Esophagus squamous epithelium (tissue), 5 donors: ENCODE data around the gene THSD8. TPM values are rescaled to one million over a fixed set of nuclear protein-coding genes. Genes with fewer than 3 reads are reported as not detected.
A peak's percentile ranks its signal among the peaks of the same experiment; 100 is the strongest.

Experiments
- DNase-seq: peaks from one replicate; lab custom pipeline; 2025; lab: John Stamatoyannopoulos, UW
- H3K27ac ChIP-seq, 4 donors: fragments of 200-600 bp; sonication (generic); one replicate each; pipeline ENCODE4 v1.5.1; 2016 to 2019; ENCODE audit warnings: mild to moderate bottlenecking in 1 of 4
- H3K27me3 ChIP-seq, 4 donors: fragments of 200-600 bp; sonication (generic); 1 replicate in 3 of 4; 2 replicates in 1 of 4; pipeline versions ENCODE4 v1.5.1 to v1.6.0; 2017 to 2021; ENCODE audit warnings: antibody characterized with exemption in 1 of 4
- H3K36me3 ChIP-seq, 3 donors: fragments of 200-600 bp; sonication (generic); one replicate each; pipeline ENCODE4 v1.5.1; 2016 to 2019
- H3K4me1 ChIP-seq, 3 donors: fragments of 200-600 bp; sonication (generic); one replicate each; pipeline ENCODE4 v1.5.1; 2017 to 2019
- H3K4me3 ChIP-seq, 4 donors: fragments of 200-600 bp; sonication (generic); 1 replicate in 3 of 4; 2 replicates in 1 of 4; pipeline ENCODE4 v1.5.1; 2016 to 2019; ENCODE audit warnings: mild to moderate bottlenecking in 2 of 4, moderate library complexity in 1 of 4
- H3K9me3 ChIP-seq, 3 donors: fragments of 200-600 bp; sonication (generic); one replicate each; pipeline ENCODE4 v1.5.1; 2016 to 2019
- CTCF ChIP-seq, 6 experiments: fragments of 450-650 bp in 4 of 6; fragments of 200-600 bp in 2 of 6; sonication (generic) in 2 of 6; IDR thresholded peaks; one replicate each; pipeline ENCODE4 v1.5.1; 2016 to 2019; ENCODE audit warnings: antibody characterized with exemption in 6 of 6, mild to moderate bottlenecking in 4 of 6, moderate library complexity in 4 of 6
- POLR2A ChIP-seq, 4 donors: fragments of 450-650 bp; IDR thresholded peaks; one replicate each; pipeline ENCODE4 v1.6.1; 2017; ENCODE audit warnings: antibody characterized with exemption in 4 of 4, mild to moderate bottlenecking in 4 of 4, moderate library complexity in 3 of 4
- WGBS, 2 donors: methylation state at CpG; one replicate each; pipeline ENCODE4 v1.1.5; 2018; 5-methylcytosine and 5-hydroxymethylcytosine counted together
- intact Hi-C: fragments of 100-400 bp; cut with DNase I; formaldehyde crosslinking; loops from one replicate; pipeline ENCODE4 v1.15.0; 2022
- total RNA-seq, 4 donors: library from RNA; depleted of rRNA; stranded (reverse); fragments of >200 nt; gene quantifications; one replicate each; pipeline ENCODE4 v1.1.0, GENCODE V29; 2016
- donor health status: DM: yes; HTN: yes; CAD: no.

Gene THSD8
- total RNA-seq, 4 donors from 2014 or later: not detected

GRCh38 chr19:12838886-12839756 is 37.3 kb downstream of the THSD8 start:
- Histone ChIP-seq H3K27ac (no peak overlapping the region), H3K4me1 (peaks cover 14 to 53% (median 15%) of the 10 kb centered on the region in 3 donors), H3K9me3 (no peaks in the 10 kb centered on the region), H3K27me3 (peaks cover 14 to 100% (median 33%) of the 10 kb centered on the region in 4 donors), H3K4me3 (peak overlapping the region in 3 of 4 donors; percentile 17 to 60 (median 42)), H3K36me3 (no peaks in the 10 kb centered on the region)
- 45 to 49% methylated on average over 6 to 8 of the region's 21 CpGs for WGBS, 2 donors
- intact Hi-C loops: no loop called here
- no peak for TF ChIP-seq CTCF (IDR thresholded peaks at IDR 0.05)
- TF ChIP-seq POLR2A (IDR thresholded peaks at IDR 0.05): no peak
- no peak for DNase-seq

GRCh38 chr19:12840091-12841079 is 38.5 kb downstream of the THSD8 start:
- Histone ChIP-seq H3K9me3 (no peaks in the 10 kb centered on the region), H3K4me3 (peak overlapping the region in 3 of 4 donors; percentile 9 to 44 (median 14)), H3K27ac (no peak overlapping the region), H3K36me3 (no peaks in the 10 kb centered on the region), H3K27me3 (peaks cover 2 to 100% (median 21%) of the 10 kb centered on the region in 4 donors), H3K4me1 (peaks cover 12 to 40% (median 12%) of the 10 kb centered on the region in 3 donors)
- DNase-seq: no peak
- TF ChIP-seq POLR2A (IDR thresholded peaks at IDR 0.05) (no peak), CTCF (IDR thresholded peaks at IDR 0.05) (no peak)
- 18 to 25% methylated on average over 27 of the region's 43 CpGs for WGBS, 2 donors
- intact Hi-C loops: loop anchor here (5.0 kb wide), 1 partner anchor 68 kb away; no protein-coding TSS in a partner anchor

GRCh38 chr19:12841094-12841493 is 39.2 kb downstream of the THSD8 start:
- Histone ChIP-seq H3K27me3 (peaks cover 0 to 100% (median 18%) of the 10 kb centered on the region in 4 donors), H3K4me1 (peaks cover 12 to 33% (median 12%) of the 10 kb centered on the region in 3 donors), H3K36me3 (no peaks in the 10 kb centered on the region), H3K27ac (no peak overlapping the region), H3K4me3 (peak overlapping the region in 3 of 4 donors; percentile 9 to 44 (median 14)), H3K9me3 (no peaks in the 10 kb centered on the region)
- intact Hi-C loops: loop anchor here (5.0 kb wide), 1 partner anchor 69 kb away; no protein-coding TSS in a partner anchor
- 6 to 13% methylated on average over 4 to 6 of the region's 29 CpGs for WGBS, 2 donors
- DNase-seq: no peak
- TF ChIP-seq CTCF (IDR thresholded peaks at IDR 0.05): no peak
- no peak for TF ChIP-seq POLR2A (IDR thresholded peaks at IDR 0.05)

GRCh38 chr19:12842511-12842910 is 40.6 kb downstream of the THSD8 start:
- peaks cover 12 to 35% (median 17%) of the 10 kb centered on the region in 3 donors for H3K4me1 ChIP-seq
- no peak overlapping the region for H3K4me3 ChIP-seq
- no peaks in the 10 kb centered on the region for H3K36me3 ChIP-seq
- TF ChIP-seq POLR2A (IDR thresholded peaks at IDR 0.05): no peak
- no peak for TF ChIP-seq CTCF (IDR thresholded peaks at IDR 0.05)
- DNase-seq: no peak
- no peaks in the 10 kb centered on the region for H3K9me3 ChIP-seq
- intact Hi-C loops: loop anchor here (5.0 kb wide), 1 partner anchor 70 kb away; no protein-coding TSS in a partner anchor
- WGBS, 2 donors: 79 to 81% methylated on average over 13 to 18 of the region's 18 CpGs
- H3K27me3 ChIP-seq: peaks cover 0 to 97% (median 19%) of the 10 kb centered on the region in 4 donors
- no peak overlapping the region for H3K27ac ChIP-seq
